Measurements from ENCODE around the gene MEST.
"Not testable (repeated sequence)": the region's sequence is repeated elsewhere in the genome, so short reads cannot be mapped to it uniquely, and the experiment has no call there.

DNA sequence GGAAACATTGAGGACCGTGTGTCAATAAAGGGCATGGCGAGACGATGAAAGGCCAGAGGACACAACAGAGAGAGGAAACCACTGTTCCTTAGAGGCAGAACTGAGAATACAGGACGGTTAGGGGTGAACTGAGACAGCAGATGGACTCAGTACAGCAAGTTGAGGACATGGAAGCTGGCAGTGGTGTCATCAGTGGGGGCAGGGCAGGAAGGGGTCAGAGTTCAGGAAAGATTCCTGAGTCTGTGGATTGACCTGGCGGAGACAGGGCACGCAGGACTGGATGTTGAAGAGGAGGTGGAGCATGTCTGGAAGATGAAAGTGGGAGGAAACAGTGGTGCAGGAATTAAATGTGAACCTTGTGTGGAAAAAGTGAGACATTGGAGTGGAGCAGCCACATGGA lies 46.0 kb downstream of the MEST start:
- TF ChIP-seq, protein P1, sequence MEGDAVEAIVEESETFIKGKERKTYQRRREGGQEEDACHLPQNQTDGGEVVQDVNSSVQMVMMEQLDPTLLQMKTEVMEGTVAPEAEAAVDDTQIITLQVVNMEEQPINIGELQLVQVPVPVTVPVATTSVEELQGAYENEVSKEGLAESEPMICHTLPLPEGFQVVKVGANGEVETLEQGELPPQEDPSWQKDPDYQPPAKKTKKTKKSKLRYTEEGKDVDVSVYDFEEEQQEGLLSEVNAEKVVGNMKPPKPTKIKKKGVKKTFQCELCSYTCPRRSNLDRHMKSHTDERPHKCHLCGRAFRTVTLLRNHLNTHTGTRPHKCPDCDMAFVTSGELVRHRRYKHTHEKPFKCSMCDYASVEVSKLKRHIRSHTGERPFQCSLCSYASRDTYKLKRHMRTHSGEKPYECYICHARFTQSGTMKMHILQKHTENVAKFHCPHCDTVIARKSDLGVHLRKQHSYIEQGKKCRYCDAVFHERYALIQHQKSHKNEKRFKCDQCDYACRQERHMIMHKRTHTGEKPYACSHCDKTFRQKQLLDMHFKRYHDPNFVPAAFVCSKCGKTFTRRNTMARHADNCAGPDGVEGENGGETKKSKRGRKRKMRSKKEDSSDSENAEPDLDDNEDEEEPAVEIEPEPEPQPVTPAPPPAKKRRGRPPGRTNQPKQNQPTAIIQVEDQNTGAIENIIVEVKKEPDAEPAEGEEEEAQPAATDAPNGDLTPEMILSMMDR (IDR thresholded peaks at IDR 0.05) = not testable (repeated sequence)
- not testable (repeated sequence) for TF ChIP-seq POLR2A (IDR thresholded peaks at IDR 0.05)
